Activated CD8-positive, alpha-beta T cell treated with anti-CD3 and anti-CD28 coated beads for 36 hours (primary cell): ENCODE measurements around the gene ANXA5. TPM values are rescaled to one million over a fixed set of nuclear protein-coding genes. Genes with fewer than 3 reads are reported as not detected.

Experiments used
- ATAC-seq: fragments of 200-7000 bp; cut with Tn5 transposase; one replicate; pipeline ENCODE4 v1.10.0; 2021; ENCODE audit warnings: mild to moderate bottlenecking, moderate library complexity
- CTCF ChIA-PET: fragments of 350-600 bp; sonication (Branson Sonifier 250); formaldehyde crosslinking; loops from one replicate; lab custom pipeline; 2021; ENCODE audit warnings: antibody characterized with exemption; lab: Charles Lee
- POLR2A ChIA-PET: fragments of 350-600 bp; sonication (Branson Sonifier 250); formaldehyde crosslinking; loops from one replicate; lab custom pipeline; 2021; ENCODE audit warnings: antibody characterized with exemption; lab: Charles Lee
- DNase-seq: peaks from one replicate; pipeline ENCODE4 v3.0.0-alpha.2; 2020
- H3K27ac Mint-ChIP-seq: one replicate; pipeline ENCODE4 v1.8.0; 2021; ENCODE audit warnings: mild to moderate bottlenecking, mixed read lengths
- H3K27me3 Mint-ChIP-seq: one replicate; pipeline ENCODE4 v1.8.0; 2021; ENCODE audit warnings: mixed read lengths
- H3K36me3 Mint-ChIP-seq: one replicate; pipeline ENCODE4 v1.8.0; 2021; ENCODE audit warnings: low read depth, mixed read lengths
- H3K4me1 Mint-ChIP-seq: one replicate; pipeline ENCODE4 v1.8.0; 2021; ENCODE audit warnings: low read depth, mixed read lengths
- H3K4me3 Mint-ChIP-seq: one replicate; pipeline ENCODE4 v1.8.0; 2021; ENCODE audit warnings: mild to moderate bottlenecking, moderate library complexity, mixed read lengths
- H3K9me3 Mint-ChIP-seq: one replicate; pipeline ENCODE4 v1.8.0; 2021; ENCODE audit warnings: mixed read lengths
- intact Hi-C: fragments of 100-400 bp; cut with micrococcal nuclease; formaldehyde crosslinking; loops from one replicate; pipeline ENCODE4 v1.10.0; 2022
- total RNA-seq, 2 experiments: library from RNA; stranded (reverse); gene quantifications; one replicate each; pipeline ENCODE4 v1.2.3, GENCODE V29; 2021
- TF ChIP-seq, protein P1 (sequence below): fragments of 200-600 bp; IDR thresholded peaks from one replicate; pipeline ENCODE4 v1.8.0; 2022; ENCODE audit warnings: antibody characterized with exemption, mild to moderate bottlenecking

ANXA5 gene
- total RNA-seq, 2 experiments from 2014 or later = 31.4 to 34.1 TPM

DNA sequence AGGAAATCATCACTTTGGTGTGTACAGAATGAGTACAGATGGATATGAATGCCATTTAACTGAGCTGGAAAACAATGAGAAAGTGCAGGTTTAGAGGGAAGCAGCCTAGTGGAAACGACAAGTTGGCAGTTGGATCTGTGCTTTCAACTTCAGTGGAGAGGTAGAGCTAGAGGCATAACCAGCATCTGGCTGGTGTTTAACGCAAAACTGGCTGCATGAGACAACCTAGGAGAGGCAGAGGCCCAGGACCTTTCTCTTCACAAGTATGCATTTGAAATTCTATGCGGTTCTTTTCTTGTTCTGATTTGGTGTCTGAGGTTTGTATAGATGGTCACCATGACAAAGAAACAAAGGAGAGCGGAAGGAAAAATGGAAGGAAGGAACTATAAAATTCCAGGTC lies 63.1 kb downstream of the ANXA5 start:
- no peaks in the 10 kb centered on the region for H3K36me3 Mint-ChIP-seq
- POLR2A ChIA-PET = no interaction called here
- ATAC-seq (no peak), DNase-seq (no peak)
- no peak overlapping the region for H3K27ac Mint-ChIP-seq
- intact Hi-C loops = no loop called here
- CTCF ChIA-PET = no interaction called here
- H3K4me3 Mint-ChIP-seq = no peak overlapping the region
- H3K27me3 Mint-ChIP-seq = peaks cover 16% of the 10 kb centered on the region
- no peaks in the 10 kb centered on the region for H3K4me1 Mint-ChIP-seq
- H3K9me3 Mint-ChIP-seq = no peaks in the 10 kb centered on the region
- TF ChIP-seq, protein P1, sequence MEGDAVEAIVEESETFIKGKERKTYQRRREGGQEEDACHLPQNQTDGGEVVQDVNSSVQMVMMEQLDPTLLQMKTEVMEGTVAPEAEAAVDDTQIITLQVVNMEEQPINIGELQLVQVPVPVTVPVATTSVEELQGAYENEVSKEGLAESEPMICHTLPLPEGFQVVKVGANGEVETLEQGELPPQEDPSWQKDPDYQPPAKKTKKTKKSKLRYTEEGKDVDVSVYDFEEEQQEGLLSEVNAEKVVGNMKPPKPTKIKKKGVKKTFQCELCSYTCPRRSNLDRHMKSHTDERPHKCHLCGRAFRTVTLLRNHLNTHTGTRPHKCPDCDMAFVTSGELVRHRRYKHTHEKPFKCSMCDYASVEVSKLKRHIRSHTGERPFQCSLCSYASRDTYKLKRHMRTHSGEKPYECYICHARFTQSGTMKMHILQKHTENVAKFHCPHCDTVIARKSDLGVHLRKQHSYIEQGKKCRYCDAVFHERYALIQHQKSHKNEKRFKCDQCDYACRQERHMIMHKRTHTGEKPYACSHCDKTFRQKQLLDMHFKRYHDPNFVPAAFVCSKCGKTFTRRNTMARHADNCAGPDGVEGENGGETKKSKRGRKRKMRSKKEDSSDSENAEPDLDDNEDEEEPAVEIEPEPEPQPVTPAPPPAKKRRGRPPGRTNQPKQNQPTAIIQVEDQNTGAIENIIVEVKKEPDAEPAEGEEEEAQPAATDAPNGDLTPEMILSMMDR = no peak

DNA sequence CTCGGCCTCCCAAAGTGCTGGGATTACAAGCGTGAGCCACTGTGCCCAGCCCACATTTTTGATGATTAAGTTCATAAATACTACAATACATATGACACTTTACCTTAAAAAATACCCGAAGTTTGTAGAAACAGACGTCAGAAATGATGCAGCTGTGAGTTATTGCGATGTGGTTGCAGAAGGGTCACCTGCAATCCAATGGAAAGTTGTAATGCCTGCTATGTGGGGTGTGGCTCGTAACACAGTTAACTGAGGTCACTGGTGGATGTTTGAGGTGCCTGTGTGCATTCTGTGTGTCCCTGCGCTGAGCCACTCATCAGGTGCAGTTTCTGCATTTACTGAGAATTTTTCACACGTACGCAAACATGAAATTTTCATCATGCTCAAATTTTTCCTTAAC lies 64.1 kb downstream of the ANXA5 start:
- Mint-ChIP-seq H3K9me3 (no peaks in the 10 kb centered on the region), H3K36me3 (no peaks in the 10 kb centered on the region), H3K27ac (no peak overlapping the region), H3K4me1 (no peaks in the 10 kb centered on the region), H3K27me3 (peaks cover 16% of the 10 kb centered on the region), H3K4me3 (no peak overlapping the region)
- TF ChIP-seq, protein P1 = no peak
- no peak for ATAC-seq
- CTCF ChIA-PET = no interaction called here
- POLR2A ChIA-PET = no interaction called here
- DNase-seq = no peak
- intact Hi-C loops = no loop called here

Other genes starting within 250 kb of the ANXA5 start
- gene SMIM43, start 68.2 kb upstream of the ANXA5 start, total RNA-seq = not detected
- 10 to 100 TPM; 75.8 to 76.8 TPM for gene EXOSC9, start 104.3 kb upstream of the ANXA5 start, total RNA-seq
- gene CCNA2, start 126.9 kb upstream of the ANXA5 start, total RNA-seq = 100 to 1,000 TPM; 102 to 105 TPM
- 10 to 100 TPM; 12.7 to 15.8 TPM for gene BBS7, start 173.5 kb upstream of the ANXA5 start, total RNA-seq